HEK293T (cell line): ENCODE data around the gene CATSPER2.
"Not testable (repeated sequence)": the region's sequence is repeated elsewhere in the genome, so short reads cannot be mapped to it uniquely, and the experiment has no call there.

Source experiments
- CTCF ChIA-PET: fragments of 350-600 bp; formaldehyde crosslinking; extraction: SDS; loops from one replicate; lab custom pipeline; 2021; ENCODE audit warnings: antibody characterized with exemption, inconsistent platforms; lab: Yijun Ruan, JAX
- POLR2A ChIA-PET: fragments of 350-600 bp; formaldehyde crosslinking; extraction: SDS; loops from one replicate; lab custom pipeline; 2020; ENCODE audit warnings: antibody characterized with exemption, inconsistent platforms; lab: Yijun Ruan, JAX
- DNase-seq: peaks from one replicate; pipeline ENCODE4 v3.0.0; 2012; ENCODE audit warnings: mixed read lengths; ENCODE audit errors: extremely low spot score
- ARNT ChIP-seq: fragments of 450-650 bp; IDR thresholded peaks from 2 replicates; pipeline ENCODE4 v1.6.1; 2017; ENCODE audit warnings: mild to moderate bottlenecking
- BHLHE40 ChIP-seq: fragments of 450-650 bp; IDR thresholded peaks from 2 replicates; pipeline ENCODE4 v1.6.1; 2016; ENCODE audit warnings: mild to moderate bottlenecking, moderate library complexity, borderline replicate concordance
- CTBP1 ChIP-seq: fragments of 450-650 bp; IDR thresholded peaks from 2 replicates; pipeline ENCODE4 v1.6.1; 2016; ENCODE audit warnings: borderline replicate concordance
- ELF4 ChIP-seq: fragments of 450-650 bp; IDR thresholded peaks from 2 replicates; pipeline ENCODE4 v1.6.1; 2017; ENCODE audit warnings: antibody characterized with exemption
- FOXA1 ChIP-seq: fragments of 450-650 bp; IDR thresholded peaks from 2 replicates; pipeline ENCODE4 v1.6.1; 2016; ENCODE audit warnings: mild to moderate bottlenecking
- FOXK2 ChIP-seq: fragments of 450-650 bp; IDR thresholded peaks from 2 replicates; pipeline ENCODE4 v1.6.1; 2016; ENCODE audit warnings: mild to moderate bottlenecking
- FOXM1 ChIP-seq: fragments of 450-650 bp; IDR thresholded peaks from 2 replicates; pipeline ENCODE4 v1.6.1; 2017; ENCODE audit warnings: mild to moderate bottlenecking, borderline replicate concordance
- HDGF ChIP-seq: fragments of 450-650 bp; IDR thresholded peaks from 2 replicates; pipeline ENCODE4 v1.6.1; 2017; ENCODE audit warnings: antibody characterized with exemption, borderline replicate concordance
- L3MBTL2 ChIP-seq: fragments of 450-650 bp; conservative IDR thresholded peaks from 2 replicates; pipeline ENCODE4 v1.6.1; 2016; ENCODE audit warnings: mild to moderate bottlenecking
- LEF1 ChIP-seq: fragments of 450-650 bp; IDR thresholded peaks from 2 replicates; pipeline ENCODE4 v1.6.1; 2017; ENCODE audit warnings: mild to moderate bottlenecking, borderline replicate concordance
- NFRKB ChIP-seq: fragments of 450-650 bp; IDR thresholded peaks from 2 replicates; pipeline ENCODE4 v1.6.1; 2016; ENCODE audit warnings: mild to moderate bottlenecking, moderate library complexity
- SP1 ChIP-seq: fragments of 450-650 bp; IDR thresholded peaks from 2 replicates; pipeline ENCODE4 v1.6.1; 2017
- SUZ12 ChIP-seq: fragments of 450-650 bp; IDR thresholded peaks from 2 replicates; pipeline ENCODE4 v1.6.1; 2016; ENCODE audit warnings: mild to moderate bottlenecking
- TARDBP ChIP-seq: fragments of 450-650 bp; IDR thresholded peaks from 2 replicates; pipeline ENCODE4 v1.6.1; 2016
- ZNF384 ChIP-seq: fragments of 450-650 bp; IDR thresholded peaks from 2 replicates; pipeline ENCODE4 v1.6.1; 2016
- TF ChIP-seq, protein P1 (sequence below): fragments of 450-650 bp; IDR thresholded peaks from 2 replicates; pipeline ENCODE4 v1.6.1; 2016

Gene CATSPER2

DNA sequence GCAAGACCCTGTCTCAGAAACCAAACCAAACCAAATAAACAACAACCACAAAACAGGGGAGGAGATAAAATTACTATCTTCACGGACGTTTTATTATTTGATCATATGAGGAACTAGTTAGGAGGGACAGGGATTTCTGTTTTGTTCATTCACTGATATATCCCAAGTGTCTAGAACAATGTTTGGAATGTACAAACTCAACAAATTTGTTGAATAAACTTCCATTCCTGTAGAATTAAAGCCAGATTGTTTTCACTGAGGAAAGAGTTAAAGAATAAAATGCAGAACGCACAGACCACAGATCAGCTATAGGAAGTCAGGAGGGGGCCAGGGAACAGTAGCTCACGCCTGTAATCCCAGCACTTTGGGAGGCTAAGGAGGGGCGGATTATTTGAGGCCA lies 23.5 kb downstream of the CATSPER2 start:
- CTCF ChIA-PET = no interaction called here
- TF ChIP-seq LEF1 (no peak), ELF4 (no peak), L3MBTL2 (no peak), HDGF (no peak), ZNF384 (no peak), NFRKB (no peak), SUZ12 (no peak), SP1 (no peak), TARDBP (no peak), BHLHE40 (no peak), FOXA1 (no peak), CTBP1 (no peak), FOXM1 (no peak), FOXK2 (no peak), ARNT (no peak)
- TF ChIP-seq, protein P1, sequence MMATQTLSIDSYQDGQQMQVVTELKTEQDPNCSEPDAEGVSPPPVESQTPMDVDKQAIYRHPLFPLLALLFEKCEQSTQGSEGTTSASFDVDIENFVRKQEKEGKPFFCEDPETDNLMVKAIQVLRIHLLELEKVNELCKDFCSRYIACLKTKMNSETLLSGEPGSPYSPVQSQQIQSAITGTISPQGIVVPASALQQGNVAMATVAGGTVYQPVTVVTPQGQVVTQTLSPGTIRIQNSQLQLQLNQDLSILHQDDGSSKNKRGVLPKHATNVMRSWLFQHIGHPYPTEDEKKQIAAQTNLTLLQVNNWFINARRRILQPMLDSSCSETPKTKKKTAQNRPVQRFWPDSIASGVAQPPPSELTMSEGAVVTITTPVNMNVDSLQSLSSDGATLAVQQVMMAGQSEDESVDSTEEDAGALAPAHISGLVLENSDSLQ = no peak
- no peak for DNase-seq
- POLR2A ChIA-PET = no interaction called here

DNA sequence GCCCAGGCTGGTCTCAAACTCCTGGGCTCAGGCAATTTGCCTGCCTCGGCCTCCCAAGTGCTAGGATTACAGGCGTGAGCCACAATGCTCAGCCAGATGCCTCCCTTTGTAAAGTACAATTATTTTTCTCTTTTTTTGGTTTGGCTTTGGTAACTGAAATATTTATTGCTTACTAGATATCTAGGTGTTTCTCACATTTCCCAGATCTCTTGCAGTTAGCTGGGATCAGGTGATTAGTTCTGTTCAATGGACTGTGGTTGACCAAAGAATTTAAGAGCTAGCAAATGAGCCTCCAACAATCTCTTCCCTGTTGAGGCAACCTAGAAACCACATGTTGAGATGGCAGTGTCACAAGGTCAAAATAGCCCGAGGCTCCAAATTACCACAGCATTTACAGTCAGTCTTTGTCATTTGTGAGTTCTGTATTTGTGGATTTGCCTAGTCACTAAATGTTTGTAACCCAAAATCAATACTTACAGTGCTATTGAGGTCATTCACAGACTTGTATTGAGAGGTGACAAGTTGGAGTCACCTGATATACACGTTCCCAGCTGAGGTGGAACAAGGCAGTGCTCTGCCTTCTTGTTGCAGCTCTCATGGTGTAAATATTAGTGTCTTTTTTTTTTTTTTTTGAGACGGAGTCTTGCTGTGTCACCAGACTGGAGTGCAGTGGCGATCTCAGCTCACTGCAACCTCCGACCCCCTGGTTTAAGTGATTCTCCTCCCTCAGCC lies 26.4 kb downstream of the CATSPER2 start:
- POLR2A ChIA-PET, CTCF ChIA-PET, DNase-seq: not testable (repeated sequence)

DNA sequence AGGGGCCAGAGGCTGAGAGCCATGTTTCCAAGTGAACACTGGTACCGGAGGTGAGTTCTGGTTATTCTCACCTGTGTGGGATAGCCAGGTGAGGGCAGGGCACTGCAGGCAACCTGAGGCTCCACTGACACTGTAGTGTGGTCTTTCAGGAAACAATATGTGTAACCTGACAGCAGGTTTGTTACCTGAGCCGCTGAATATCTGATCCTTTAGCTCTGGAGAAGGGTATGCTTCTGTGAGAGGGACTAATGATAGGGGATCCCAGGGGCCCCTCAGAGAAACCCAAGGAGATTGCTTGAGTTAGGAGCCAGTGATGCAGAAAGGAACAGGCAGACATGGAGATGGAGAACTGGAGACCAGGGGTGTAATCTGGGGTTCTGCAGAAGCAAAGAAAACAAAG lies 29.9 kb downstream of the CATSPER2 start, which contains the start of gene STRC:
Gene STRC (minus strand): TSS at position 101 of the 400 bp plus-strand sequence. CDS start 78 bp downstream, at position 23.
- DNase-seq, CTCF ChIA-PET, POLR2A ChIA-PET: not testable (repeated sequence)

DNA sequence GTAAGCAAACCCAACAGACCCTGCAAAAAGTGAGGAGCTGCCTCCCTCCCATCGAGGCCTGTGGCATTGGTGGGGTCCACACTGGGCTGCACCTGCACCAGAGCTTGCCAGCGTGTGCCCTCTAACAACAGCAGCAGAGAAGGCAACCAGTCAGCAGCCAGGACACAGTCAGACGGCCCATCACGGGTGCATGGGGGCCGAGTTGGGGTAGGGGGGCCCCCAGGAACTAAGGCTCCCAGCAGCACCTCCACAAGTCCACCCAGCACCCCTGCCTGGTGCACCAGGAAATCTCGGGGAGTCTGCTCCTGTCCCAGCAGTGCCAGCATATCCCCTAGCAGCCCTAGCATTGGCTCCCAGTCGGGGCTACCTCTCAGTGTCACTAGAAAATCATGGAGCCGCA lies 30.9 kb downstream of the CATSPER2 start:
- POLR2A ChIA-PET = not testable (repeated sequence)

DNA sequence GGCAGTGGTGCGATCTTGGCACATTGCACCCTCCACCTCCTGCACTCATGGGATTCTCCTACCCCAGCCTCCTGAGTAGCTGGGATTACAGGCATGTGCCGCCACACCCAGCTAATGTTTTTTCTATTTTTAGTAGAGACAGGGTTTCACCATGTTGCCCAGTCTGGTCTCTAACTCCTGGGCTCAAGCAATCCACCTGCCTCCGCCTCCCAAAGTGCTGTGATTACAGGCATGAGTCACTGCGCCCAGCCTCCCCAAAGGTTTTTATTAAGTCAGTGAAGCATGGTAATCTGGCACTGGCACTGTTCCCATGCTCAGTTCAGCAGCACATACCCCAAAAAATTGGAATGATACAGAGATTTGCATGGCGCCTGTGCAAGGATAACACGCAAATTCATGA lies 46.4 kb downstream of the CATSPER2 start:
- POLR2A ChIA-PET, CTCF ChIA-PET, DNase-seq: not testable (repeated sequence)

More for the DNA sequence above, 30.9 kb downstream of the CATSPER2 start:
- DNase-seq, CTCF ChIA-PET: not testable (repeated sequence)

DNA sequence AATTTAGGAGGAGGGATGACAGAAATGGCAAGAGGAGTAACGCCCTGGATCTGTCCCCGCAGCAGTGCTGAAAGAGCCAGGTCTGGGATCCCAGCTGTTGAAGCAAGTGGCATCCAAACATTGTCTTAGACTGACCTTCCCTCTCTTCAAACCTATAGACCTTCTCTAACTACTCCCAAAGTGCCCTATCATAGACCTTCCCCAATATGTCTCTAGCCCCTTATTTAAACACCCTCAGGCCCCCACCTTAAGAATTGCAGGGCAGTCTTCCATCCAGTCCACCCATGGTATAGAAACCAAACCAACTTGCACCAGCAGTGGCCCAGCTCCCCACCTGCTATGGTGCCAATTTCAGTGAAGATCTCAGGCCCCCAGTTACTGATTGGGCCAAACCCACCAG lies 48.4 kb downstream of the CATSPER2 start:
- POLR2A ChIA-PET, DNase-seq, CTCF ChIA-PET: not testable (repeated sequence)

DNA sequence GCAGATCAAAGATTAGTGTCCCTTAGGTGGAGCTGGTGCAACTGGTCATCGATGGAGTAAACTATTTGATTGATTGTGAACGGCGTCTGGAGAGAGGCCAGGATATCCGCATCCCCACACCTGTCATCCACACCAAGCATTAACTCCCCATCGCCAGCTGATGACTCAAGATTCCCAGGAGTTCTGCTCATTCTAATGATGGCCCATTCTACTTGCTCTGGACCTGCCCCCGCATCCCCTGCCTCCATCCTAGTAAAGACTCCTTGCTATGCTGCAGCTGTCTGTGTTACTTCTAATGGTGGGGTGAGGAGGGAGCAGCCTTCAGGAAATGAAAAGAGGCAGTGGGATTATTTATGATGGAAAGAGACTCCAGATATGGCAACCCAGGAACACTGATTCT lies 49.5 kb downstream of the CATSPER2 start:
- DNase-seq, POLR2A ChIA-PET, CTCF ChIA-PET: not testable (repeated sequence)

DNA sequence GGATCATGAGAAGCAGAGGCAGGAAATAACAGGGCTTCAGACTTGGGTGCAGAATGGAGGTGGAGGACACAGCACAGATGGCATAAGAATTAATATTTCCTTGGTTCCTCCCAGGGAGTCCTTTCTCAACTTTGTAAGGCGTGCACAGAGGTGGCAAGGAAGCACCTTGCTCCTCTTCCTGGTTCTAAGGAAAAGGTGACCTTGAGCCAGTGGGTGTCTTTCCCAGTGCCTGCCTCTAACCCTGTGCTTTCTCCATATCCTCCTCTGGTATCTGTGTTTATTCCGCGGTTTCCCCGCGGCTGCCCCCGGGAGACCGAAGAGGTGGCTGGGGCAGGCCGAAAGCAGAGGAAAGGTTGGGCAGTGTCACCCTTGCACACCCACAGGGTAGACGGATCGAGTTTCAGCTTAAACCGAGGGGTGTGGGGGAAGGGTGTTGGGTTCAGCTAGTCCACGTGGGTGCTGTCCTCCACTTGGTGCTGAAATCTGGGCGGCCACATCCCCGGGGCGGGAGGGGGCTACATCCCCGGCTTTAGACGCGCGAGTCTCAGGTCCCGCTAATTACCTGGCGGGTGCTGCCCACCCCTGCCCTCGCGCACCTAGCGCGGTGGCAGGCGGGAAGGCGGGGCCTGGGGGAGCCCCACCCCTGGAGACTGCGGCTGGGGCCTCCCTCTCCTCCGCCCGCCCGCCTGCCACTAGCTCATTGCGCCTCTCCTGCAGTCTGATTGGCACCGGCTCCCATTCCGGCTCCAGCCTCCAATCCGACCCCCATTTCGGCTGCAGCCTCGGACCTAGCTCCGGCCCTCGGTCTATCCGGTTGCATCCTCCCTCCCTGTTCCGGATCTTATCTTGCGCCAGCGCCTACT lies 55.1 kb downstream of the CATSPER2 start, which contains the start of gene CKMT1B:
Gene CKMT1B (plus strand): TSS at position 700 of the 863 bp plus-strand sequence. CDS start 192 bp downstream, outside the sequence.
- POLR2A ChIA-PET, CTCF ChIA-PET, DNase-seq: not testable (repeated sequence)

DNA sequence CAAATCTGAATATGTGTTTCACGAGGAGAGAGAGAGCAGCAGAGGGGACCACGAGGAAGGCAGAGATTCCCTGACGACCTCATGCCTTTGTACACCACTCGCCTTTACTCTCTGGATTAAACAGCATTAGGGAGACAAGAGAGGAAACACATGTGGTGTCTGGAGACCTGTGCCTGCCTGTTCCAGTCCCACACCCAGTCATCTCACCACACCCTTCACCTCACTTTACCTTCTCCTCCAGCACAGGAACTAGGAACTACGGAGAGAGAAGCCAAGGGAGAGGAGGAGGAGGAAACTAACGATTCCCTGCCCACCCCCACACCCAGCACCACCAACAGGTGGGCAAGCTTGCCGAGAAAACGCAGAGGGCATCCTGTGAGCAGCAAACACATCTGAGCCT lies 55.8 kb downstream of the CATSPER2 start:
- CTCF ChIA-PET, DNase-seq, POLR2A ChIA-PET: not testable (repeated sequence)

DNA sequence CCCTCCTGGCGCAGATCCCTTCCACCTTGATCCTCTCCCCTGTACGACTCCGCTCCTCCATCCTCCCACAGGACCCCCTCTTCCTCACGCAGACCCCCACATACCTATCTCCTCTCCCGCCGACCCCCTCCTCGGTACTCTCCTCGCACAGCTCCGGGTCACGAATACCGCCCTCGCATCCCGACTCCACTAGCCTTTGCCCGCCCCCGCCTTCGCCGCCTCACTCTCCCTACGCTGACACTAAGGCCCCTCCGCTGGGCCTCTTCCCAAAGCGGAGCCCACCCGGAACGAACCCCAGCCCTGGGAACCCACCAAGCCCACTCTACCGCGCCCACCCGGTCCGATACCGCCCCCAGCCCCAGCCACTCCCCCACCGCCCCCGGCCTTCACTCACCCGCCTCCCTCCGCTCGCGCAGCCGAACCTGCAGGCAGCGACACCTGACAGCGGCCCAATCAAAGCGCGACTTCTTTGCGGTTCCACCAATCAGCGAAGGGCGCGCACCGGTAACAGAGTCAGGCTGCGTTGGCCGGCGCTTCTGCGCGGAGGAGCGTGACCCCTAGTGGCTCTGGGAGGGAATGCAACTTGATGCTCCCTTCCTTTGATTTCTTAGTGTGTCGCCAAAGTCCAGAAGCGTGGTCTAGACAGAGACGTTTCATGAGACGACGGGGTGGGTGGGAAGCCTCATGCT lies 58.7 kb downstream of the CATSPER2 start, which contains the start of gene PPIP5K1:
Gene PPIP5K1 (minus strand): TSS at position 431 of the 689 bp plus-strand sequence. CDS start 5,704 bp downstream, outside the sequence.
- CTCF ChIA-PET, POLR2A ChIA-PET, DNase-seq: not testable (repeated sequence)
